ENCODE results near the gene GNB1L.

GRCh38 chr22:19863571-19863970 is 8.9 kb upstream of the GNB1L start:
- TF ChIP-seq CTCF (IDR thresholded peaks at IDR 0.05) (no peak), POLR2AphosphoS5 (IDR thresholded peaks at IDR 0.05) (no peak)

All from gastroesophageal sphincter (tissue), 3 donors.